ENCODE results near the gene APBB1IP. TPM values are rescaled to one million over a fixed set of nuclear protein-coding genes. Genes with fewer than 3 reads are reported as not detected.

Gene APBB1IP
- total and polyA plus RNA-seq, 2 donors (not counting 3 experiments of a cell fraction or from before 2014, with no cell fraction given): not detected

DNA sequence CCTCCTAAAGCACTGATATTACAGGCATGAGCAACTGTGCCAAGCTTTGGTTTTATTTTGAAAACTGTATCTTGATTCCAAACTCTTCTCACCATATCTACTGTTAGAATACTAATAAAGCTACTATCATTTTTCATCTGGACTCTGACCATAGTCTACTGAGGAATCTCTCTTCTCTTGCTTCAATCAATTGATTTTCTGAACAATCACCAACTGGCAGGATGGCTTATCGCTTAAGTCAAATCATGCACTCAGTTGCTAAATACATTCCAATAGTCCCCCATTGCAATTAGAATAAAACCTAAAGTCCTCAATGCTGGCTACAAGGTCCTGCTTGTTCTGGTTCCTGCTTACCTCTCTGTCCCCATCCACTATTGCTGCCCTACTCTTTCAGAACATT, 2.3 kb upstream of the APBB1IP start:
- Histone ChIP-seq H3K9me1 (replicated peaks; ENCODE audit: control insufficient read depth, extremely low read depth, insufficient read depth, low read length) (no peaks in the 10 kb centered on the region), H4K20me1 (replicated peaks; ENCODE audit: control insufficient read depth, extremely low read depth, insufficient read depth, low read length) (no peaks in the 10 kb centered on the region), H3K27me3 (ENCODE audit: control insufficient read depth in 2 of 2, insufficient read depth in 2 of 2, low read length in 2 of 2) (no peaks in the 10 kb centered on the region), H3K9ac (replicated peaks; ENCODE audit: extremely low read depth, insufficient read depth, low read length) (no peak overlapping the region), H3K79me2 (ENCODE audit: control insufficient read depth, insufficient read depth, low read length) (no peaks in the 10 kb centered on the region), H3K4me1 (ENCODE audit: control insufficient read depth, extremely low read depth, insufficient read depth, low read length) (no peaks in the 10 kb centered on the region), H3K36me3 (ENCODE audit: control insufficient read depth in 2 of 2, extremely low read depth in 1 of 2, insufficient read depth in 2 of 2, low read length in 2 of 2) (no peaks in the 10 kb centered on the region), H2AFZ (ENCODE audit: low read depth, low read length) (no peak overlapping the region), H3K4me3 (replicated peaks in 1 of 3; ENCODE audit: insufficient read depth in 1 of 3, low read depth in 1 of 3, low read length in 3 of 3) (no peak overlapping the region), H3K4me2 (ENCODE audit: insufficient read depth, low read length) (no peak overlapping the region), H3K27ac (ENCODE audit: insufficient read depth, low read depth, low read length) (no peak overlapping the region), H3K9me3 (replicated peaks; ENCODE audit: control insufficient read depth, insufficient read depth, low read length) (peaks cover 2% of the 10 kb centered on the region)
- TF ChIP-seq POLR2AphosphoS5 (IDR thresholded peaks at IDR 0.05; ENCODE audit: insufficient read depth, low read depth, low read length) (no peak), MAX (IDR thresholded peaks at IDR 0.05; ENCODE audit: insufficient read depth, insufficient read length) (no peak), EZH2 (IDR thresholded peaks at IDR 0.05; ENCODE audit: borderline replicate concordance, low read depth, low read length, severe bottlenecking) (no peak), MYC (IDR thresholded peaks at IDR 0.05; ENCODE audit: low read depth, low read length) (no peak), FOS (IDR thresholded peaks at IDR 0.05; ENCODE audit: borderline replicate concordance, insufficient read depth, low read length) (no peak), GATA2 (IDR thresholded peaks at IDR 0.05; ENCODE audit: insufficient read depth, insufficient read length, low read depth, low read length) (no peak)
- FAIRE-seq (no peak), DNase-seq (ENCODE audit: low read depth, low spot score) (no peak)
- dilution Hi-C loops (cut with MboI; ENCODE audit: extremely low pct_ligation_motif_present, low sequenced_read_pairs): no loop called here
- ChIA-PET CTCF (no interaction called here), POLR2A (no interaction called here)
- intact Hi-C loops (cut with micrococcal nuclease): no loop called here
- BruUV-seq (replicated peaks): no TSS peak

GRCh38 chr10:26436848-26437247, 1.3 kb upstream of the APBB1IP start:
- Histone ChIP-seq H3K9me3 (replicated peaks; ENCODE audit: control insufficient read depth, insufficient read depth, low read length) (peaks cover 2% of the 10 kb centered on the region), H3K9ac (replicated peaks; ENCODE audit: extremely low read depth, insufficient read depth, low read length) (no peak overlapping the region), H3K9me1 (replicated peaks; ENCODE audit: control insufficient read depth, extremely low read depth, insufficient read depth, low read length) (no peaks in the 10 kb centered on the region), H3K79me2 (ENCODE audit: control insufficient read depth, insufficient read depth, low read length) (no peaks in the 10 kb centered on the region), H3K36me3 (ENCODE audit: control insufficient read depth in 2 of 2, extremely low read depth in 1 of 2, insufficient read depth in 2 of 2, low read length in 2 of 2) (no peaks in the 10 kb centered on the region), H3K27ac (ENCODE audit: insufficient read depth, low read depth, low read length) (no peak overlapping the region), H3K27me3 (ENCODE audit: control insufficient read depth in 2 of 2, insufficient read depth in 2 of 2, low read length in 2 of 2) (no peaks in the 10 kb centered on the region), H2AFZ (ENCODE audit: low read depth, low read length) (no peak overlapping the region), H3K4me3 (replicated peaks in 1 of 3; ENCODE audit: insufficient read depth in 1 of 3, low read depth in 1 of 3, low read length in 3 of 3) (no peak overlapping the region), H4K20me1 (replicated peaks; ENCODE audit: control insufficient read depth, extremely low read depth, insufficient read depth, low read length) (no peaks in the 10 kb centered on the region), H3K4me2 (ENCODE audit: insufficient read depth, low read length) (no peak overlapping the region), H3K4me1 (ENCODE audit: control insufficient read depth, extremely low read depth, insufficient read depth, low read length) (no peaks in the 10 kb centered on the region)
- TF ChIP-seq EZH2 (IDR thresholded peaks at IDR 0.05; ENCODE audit: borderline replicate concordance, low read depth, low read length, severe bottlenecking) (no peak), MAX (IDR thresholded peaks at IDR 0.05; ENCODE audit: insufficient read depth, insufficient read length) (no peak), GATA2 (IDR thresholded peaks at IDR 0.05; ENCODE audit: insufficient read depth, insufficient read length, low read depth, low read length) (no peak), MYC (IDR thresholded peaks at IDR 0.05; ENCODE audit: low read depth, low read length) (no peak), POLR2A (IDR thresholded peaks at IDR 0.05; ENCODE audit: low read depth, low read length) (no peak), FOS (IDR thresholded peaks at IDR 0.05; ENCODE audit: borderline replicate concordance, insufficient read depth, low read length) (no peak), POLR2AphosphoS5 (IDR thresholded peaks at IDR 0.05; ENCODE audit: insufficient read depth, low read depth, low read length) (no peak), JUN (IDR thresholded peaks at IDR 0.05; ENCODE audit: borderline replicate concordance, insufficient read depth, insufficient read length, low read depth) (no peak)
- TF ChIP-seq, protein P1, sequence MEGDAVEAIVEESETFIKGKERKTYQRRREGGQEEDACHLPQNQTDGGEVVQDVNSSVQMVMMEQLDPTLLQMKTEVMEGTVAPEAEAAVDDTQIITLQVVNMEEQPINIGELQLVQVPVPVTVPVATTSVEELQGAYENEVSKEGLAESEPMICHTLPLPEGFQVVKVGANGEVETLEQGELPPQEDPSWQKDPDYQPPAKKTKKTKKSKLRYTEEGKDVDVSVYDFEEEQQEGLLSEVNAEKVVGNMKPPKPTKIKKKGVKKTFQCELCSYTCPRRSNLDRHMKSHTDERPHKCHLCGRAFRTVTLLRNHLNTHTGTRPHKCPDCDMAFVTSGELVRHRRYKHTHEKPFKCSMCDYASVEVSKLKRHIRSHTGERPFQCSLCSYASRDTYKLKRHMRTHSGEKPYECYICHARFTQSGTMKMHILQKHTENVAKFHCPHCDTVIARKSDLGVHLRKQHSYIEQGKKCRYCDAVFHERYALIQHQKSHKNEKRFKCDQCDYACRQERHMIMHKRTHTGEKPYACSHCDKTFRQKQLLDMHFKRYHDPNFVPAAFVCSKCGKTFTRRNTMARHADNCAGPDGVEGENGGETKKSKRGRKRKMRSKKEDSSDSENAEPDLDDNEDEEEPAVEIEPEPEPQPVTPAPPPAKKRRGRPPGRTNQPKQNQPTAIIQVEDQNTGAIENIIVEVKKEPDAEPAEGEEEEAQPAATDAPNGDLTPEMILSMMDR (IDR thresholded peaks at IDR 0.05; ENCODE audit: extremely low read depth in 1 of 2, insufficient read depth in 1 of 2, low read depth in 1 of 2, low read length in 2 of 2): no peak
- intact Hi-C loops (cut with micrococcal nuclease): no loop called here
- CTCF ChIA-PET: no interaction called here
- DNase-seq (ENCODE audit: low read depth, low spot score): no peak
- no TSS peak for BruUV-seq (replicated peaks)
- dilution Hi-C loops (cut with MboI; ENCODE audit: extremely low pct_ligation_motif_present, low sequenced_read_pairs): no loop called here
- POLR2A ChIA-PET: no interaction called here
- no peak for FAIRE-seq
